ENCODE measurements around the gene CDH4.

CDH4 gene

GRCh38 chr20:61625246-61625645, 373.2 kb downstream of the CDH4 start:
- Histone ChIP-seq H3K4me3 (ENCODE audit: insufficient read depth, low read length, poor library complexity, severe bottlenecking) (no peak overlapping the region), H4K20me1 (ENCODE audit: low read depth, low read length) (no peaks in the 10 kb centered on the region), H3K9me3 (ENCODE audit: insufficient read depth, low read length) (no peaks in the 10 kb centered on the region), H3K4me2 (ENCODE audit: low read depth, low read length, poor library complexity, severe bottlenecking) (no peak overlapping the region), H3K27ac (ENCODE audit: low read depth, low read length) (no peak overlapping the region), H3K36me3 (ENCODE audit: low read length) (no peaks in the 10 kb centered on the region), H3F3A (ENCODE audit: insufficient read depth) (no peaks in the 10 kb centered on the region), H3K9ac (ENCODE audit: low read length) (no peak overlapping the region), H3K9me2 (replicated peaks; ENCODE audit: insufficient read depth, low read length) (no peaks in the 10 kb centered on the region), H2AFZ (ENCODE audit: low read depth, low read length, severe bottlenecking) (no peak overlapping the region), H3K27me3 (ENCODE audit: low read length) (no peaks in the 10 kb centered on the region), H3K79me2 (ENCODE audit: insufficient read depth, low read length) (no peaks in the 10 kb centered on the region)
- no peak for TF ChIP-seq CTCF (IDR thresholded peaks at IDR 0.05; ENCODE audit: insufficient read depth, low read length, poor library complexity, severe bottlenecking)
- no peak for TF ChIP-seq EZH2phosphoT487 (conservative IDR thresholded peaks at IDR 0.05; ENCODE audit: low read length)

GRCh38 chr20:61626412-61626811, 374.4 kb downstream of the CDH4 start:
- no peak overlapping the region for H3K27ac ChIP-seq (ENCODE audit: low read depth, low read length)
- H3K4me3 ChIP-seq (ENCODE audit: insufficient read depth, low read length, poor library complexity, severe bottlenecking): no peak overlapping the region
- no peak overlapping the region for H3K4me2 ChIP-seq (ENCODE audit: low read depth, low read length, poor library complexity, severe bottlenecking)
- no peaks in the 10 kb centered on the region for H3K27me3 ChIP-seq (ENCODE audit: low read length)
- H3K79me2 ChIP-seq (ENCODE audit: insufficient read depth, low read length): no peaks in the 10 kb centered on the region
- H3K36me3 ChIP-seq (ENCODE audit: low read length): no peaks in the 10 kb centered on the region
- TF ChIP-seq EZH2phosphoT487 (conservative IDR thresholded peaks at IDR 0.05; ENCODE audit: low read length): no peak
- no peak for TF ChIP-seq CTCF (IDR thresholded peaks at IDR 0.05; ENCODE audit: insufficient read depth, low read length, poor library complexity, severe bottlenecking)
- no peaks in the 10 kb centered on the region for H3K9me2 ChIP-seq (replicated peaks; ENCODE audit: insufficient read depth, low read length)
- H3K9me3 ChIP-seq (ENCODE audit: insufficient read depth, low read length): no peaks in the 10 kb centered on the region
- no peak overlapping the region for H3K9ac ChIP-seq (ENCODE audit: low read length)
- no peaks in the 10 kb centered on the region for H4K20me1 ChIP-seq (ENCODE audit: low read depth, low read length)
- H3F3A ChIP-seq (ENCODE audit: insufficient read depth): no peaks in the 10 kb centered on the region
- no peak overlapping the region for H2AFZ ChIP-seq (ENCODE audit: low read depth, low read length, severe bottlenecking)

- H3K4me2 ChIP-seq (ENCODE audit: low read depth, low read length, poor library complexity, severe bottlenecking): no peak overlapping the region
- no peak overlapping the region for H3K4me3 ChIP-seq (ENCODE audit: insufficient read depth, low read length, poor library complexity, severe bottlenecking)
- H3K27ac ChIP-seq (ENCODE audit: low read depth, low read length): no peak overlapping the region
- H3K79me2 ChIP-seq (ENCODE audit: insufficient read depth, low read length): no peaks in the 10 kb centered on the region
- no peak overlapping the region for H3K9ac ChIP-seq (ENCODE audit: low read length)
- H4K20me1 ChIP-seq (ENCODE audit: low read depth, low read length): no peaks in the 10 kb centered on the region
- no peaks in the 10 kb centered on the region for H3K9me2 ChIP-seq (replicated peaks; ENCODE audit: insufficient read depth, low read length)
- H3K27me3 ChIP-seq (ENCODE audit: low read length): no peaks in the 10 kb centered on the region
- H3K9me3 ChIP-seq (ENCODE audit: insufficient read depth, low read length): no peaks in the 10 kb centered on the region
- H3F3A ChIP-seq (ENCODE audit: insufficient read depth): no peaks in the 10 kb centered on the region
- H2AFZ ChIP-seq (ENCODE audit: low read depth, low read length, severe bottlenecking): no peak overlapping the region
- H3K36me3 ChIP-seq (ENCODE audit: low read length): no peaks in the 10 kb centered on the region
- no peak for TF ChIP-seq EZH2phosphoT487 (conservative IDR thresholded peaks at IDR 0.05; ENCODE audit: low read length)
- TF ChIP-seq CTCF (IDR thresholded peaks at IDR 0.05; ENCODE audit: insufficient read depth, low read length, poor library complexity, severe bottlenecking): no peak
Observed at GRCh38 chr20:61627791-61628415, 375.8 kb downstream of the CDH4 start.
